Neural cell (in vitro differentiated cells): ENCODE data around the gene IL5RA. TPM values are rescaled to one million over a fixed set of nuclear protein-coding genes. Genes with fewer than 3 reads are reported as not detected.

ENCODE experiments used
- H2AFZ ChIP-seq: fragments of 200-600, 300-800 bp; sonication (generic), shearing (Covaris generic); 2 replicates; pipeline ENCODE4 v1.6.0; 2014; ENCODE audit warnings: low read depth, mild to moderate bottlenecking, antibody characterized with exemption, low read length, moderate library complexity
- H3F3A ChIP-seq: fragments of 200-600 bp; shearing (Covaris generic); 2 replicates; pipeline ENCODE4 v1.6.1; 2016; ENCODE audit warnings: mild to moderate bottlenecking, moderate library complexity, mixed read lengths, antibody characterized with exemption, low read length; ENCODE audit not compliant: insufficient read depth, poor library complexity, severe bottlenecking
- H3K27ac ChIP-seq: fragments of 200-600, 300-800 bp; sonication (generic), shearing (Covaris generic); 2 replicates; pipeline ENCODE4 v1.5.1; 2014; ENCODE audit warnings: mild to moderate bottlenecking, low read length, moderate library complexity
- H3K27me3 ChIP-seq: fragments of 300-800, 200-600 bp; sonication (generic), shearing (Covaris generic); 2 replicates; pipeline ENCODE4 v1.6.0; 2014; ENCODE audit warnings: mild to moderate bottlenecking, low read depth, low read length, moderate library complexity; ENCODE audit not compliant: insufficient read depth
- H3K36me3 ChIP-seq: fragments of 300-800, 200-600 bp; sonication (generic), shearing (Covaris generic); 2 replicates; pipeline ENCODE4 v1.5.1; 2014; ENCODE audit warnings: mild to moderate bottlenecking, antibody characterized with exemption, low read length, moderate library complexity; ENCODE audit not compliant: insufficient read depth
- H3K4me2 ChIP-seq: fragments of 300-800, 200-600 bp; sonication (generic), shearing (Covaris generic); 2 replicates; pipeline ENCODE4 v1.6.0; 2014; ENCODE audit warnings: mild to moderate bottlenecking, low read length
- H3K4me3 ChIP-seq: fragments of 300-800, 200-600 bp; sonication (generic), shearing (Covaris generic); 2 replicates; pipeline ENCODE4 v1.5.1; 2014; ENCODE audit warnings: mild to moderate bottlenecking, low read length, moderate library complexity
- H3K79me2 ChIP-seq: fragments of 200-600 bp; shearing (Covaris generic); replicated peaks from 2 replicates; pipeline ENCODE4 v1.6.0; 2014; ENCODE audit warnings: mild to moderate bottlenecking, low read length, moderate library complexity; ENCODE audit not compliant: insufficient read depth
- H3K9ac ChIP-seq: fragments of 300-800, 200-600 bp; sonication (generic), shearing (Covaris generic); 2 replicates; pipeline ENCODE4 v1.6.1; 2016; ENCODE audit warnings: mild to moderate bottlenecking, low read length, mixed read lengths
- H3K9me2 ChIP-seq: fragments of 200-600 bp; shearing (Covaris generic); 2 replicates; pipeline ENCODE4 v1.6.1; 2016; ENCODE audit warnings: mild to moderate bottlenecking, low read length, mixed read lengths; ENCODE audit not compliant: insufficient read depth
- H3K9me3 ChIP-seq: fragments of 200-600, 300-800 bp; sonication (generic), shearing (Covaris generic); 2 replicates; pipeline ENCODE4 v1.6.1; 2016; ENCODE audit warnings: mild to moderate bottlenecking, mixed run types, low read length, moderate library complexity, mixed read lengths
- H4K20me1 ChIP-seq: fragments of 200-600 bp; shearing (Covaris generic); 2 replicates; pipeline ENCODE4 v1.6.1; 2016; ENCODE audit warnings: mild to moderate bottlenecking, mixed run types; ENCODE audit not compliant: insufficient read depth
- CTCF ChIP-seq: fragments of 450-650 bp; IDR thresholded peaks from 2 replicates; pipeline ENCODE4 v1.5.1; 2014; ENCODE audit warnings: antibody characterized with exemption, mild to moderate bottlenecking, moderate library complexity; ENCODE audit not compliant: poor library complexity, severe bottlenecking
- EP300 ChIP-seq: fragments of 450-650 bp; conservative IDR thresholded peaks from 2 replicates; pipeline ENCODE4 v1.6.1; 2014; ENCODE audit warnings: antibody characterized with exemption, mild to moderate bottlenecking, moderate library complexity; ENCODE audit not compliant: poor library complexity, severe bottlenecking
- EZH2 ChIP-seq: fragments of 200-600, 300-800 bp; shearing (Covaris generic), sonication (generic); IDR thresholded peaks from 2 replicates; pipeline ENCODE4 v1.6.1; 2014; ENCODE audit warnings: antibody characterized with exemption, low read length, borderline replicate concordance, mild to moderate bottlenecking; ENCODE audit not compliant: insufficient read depth, poor library complexity, severe bottlenecking
- MXI1 ChIP-seq: fragments of 450-650 bp; conservative IDR thresholded peaks from 2 replicates; pipeline ENCODE4 v1.6.1; 2014; ENCODE audit warnings: antibody characterized with exemption, mild to moderate bottlenecking; ENCODE audit not compliant: poor library complexity, severe bottlenecking
- POLR2AphosphoS5 ChIP-seq: IDR thresholded peaks from 2 replicates; pipeline ENCODE4 v1.6.1; 2012
- RAD21 ChIP-seq: fragments of 450-650 bp; conservative IDR thresholded peaks from 2 replicates; pipeline ENCODE4 v1.6.1; 2014; ENCODE audit warnings: antibody characterized with exemption, mild to moderate bottlenecking, moderate library complexity
- REST ChIP-seq: IDR thresholded peaks from 2 replicates; pipeline ENCODE4 v1.6.1; 2012; ENCODE audit warnings: borderline replicate concordance
- SMC3 ChIP-seq: fragments of 450-650 bp; conservative IDR thresholded peaks from 2 replicates; pipeline ENCODE4 v1.6.1; 2014; ENCODE audit warnings: antibody characterized with exemption, mild to moderate bottlenecking, moderate library complexity; ENCODE audit not compliant: poor library complexity
- TAF1 ChIP-seq: IDR thresholded peaks from 2 replicates; pipeline ENCODE4 v1.6.1; 2012; ENCODE audit warnings: low read depth
- polyA plus RNA-seq: library from polyadenylated mRNA; depleted of rRNA; stranded (reverse); fragments of >200 nt; gene quantifications from 2 replicates; pipeline ENCODE4 v1.2.3, GENCODE V29; 2014

IL5RA gene
- polyA plus RNA-seq, 1 donor from 2014 or later, result 0.10 TPM

- no peak overlapping the region for H3K27ac ChIP-seq
- no peak overlapping the region for H3K4me3 ChIP-seq
- no peaks in the 10 kb centered on the region for H3K9me3 ChIP-seq
- H3K9me2 ChIP-seq, result no peaks in the 10 kb centered on the region
- no peaks in the 10 kb centered on the region for H3K27me3 ChIP-seq
- no peaks in the 10 kb centered on the region for H4K20me1 ChIP-seq
- H3K4me2 ChIP-seq, result no peak overlapping the region
- H3F3A ChIP-seq, result no peaks in the 10 kb centered on the region
- H3K9ac ChIP-seq, result no peak overlapping the region
- H2AFZ ChIP-seq, result no peak overlapping the region
- TF ChIP-seq POLR2AphosphoS5 (no peak), TAF1 (no peak), SMC3 (no peak)
- H3K79me2 ChIP-seq, result no peaks in the 10 kb centered on the region
- H3K36me3 ChIP-seq, result no peaks in the 10 kb centered on the region
Measured at GRCh38 chr3:3074551-3075257, 35.5 kb downstream of the IL5RA start.

- H2AFZ ChIP-seq, result no peak overlapping the region
- no peak for TF ChIP-seq MXI1
- TF ChIP-seq TAF1, result no peak
- TF ChIP-seq CTCF, result no peak
- no peaks in the 10 kb centered on the region for H3K9me3 ChIP-seq
Measured at GRCh38 chr3:3071136-3071535, 39.0 kb downstream of the IL5RA start.

GRCh38 chr3:3069723-3070122, 40.5 kb downstream of the IL5RA start:
- H3K4me3 ChIP-seq, result no peak overlapping the region
- no peaks in the 10 kb centered on the region for H3K36me3 ChIP-seq
- no peaks in the 10 kb centered on the region for H4K20me1 ChIP-seq
- no peaks in the 10 kb centered on the region for H3K9me2 ChIP-seq
- no peaks in the 10 kb centered on the region for H3K27me3 ChIP-seq
- H2AFZ ChIP-seq, result no peak overlapping the region
- no peak overlapping the region for H3K4me2 ChIP-seq
- H3K9ac ChIP-seq, result no peak overlapping the region
- no peak overlapping the region for H3K27ac ChIP-seq
- H3K79me2 ChIP-seq, result no peaks in the 10 kb centered on the region
- no peaks in the 10 kb centered on the region for H3K9me3 ChIP-seq
- no peaks in the 10 kb centered on the region for H3F3A ChIP-seq
- no peak for TF ChIP-seq SMC3
- TF ChIP-seq TAF1, result no peak
- TF ChIP-seq RAD21, result no peak
- TF ChIP-seq MXI1, result no peak
- no peak for TF ChIP-seq POLR2AphosphoS5
- no peak for TF ChIP-seq REST
- no peak for TF ChIP-seq CTCF
- no peak for TF ChIP-seq EZH2
- TF ChIP-seq EP300, result no peak

More at GRCh38 chr3:3071136-3071535, 39.0 kb downstream of the IL5RA start:
- H3K27ac ChIP-seq, result no peak overlapping the region
- H3K4me3 ChIP-seq, result no peak overlapping the region
- no peaks in the 10 kb centered on the region for H3K36me3 ChIP-seq
- H3K9me2 ChIP-seq, result no peaks in the 10 kb centered on the region
- no peak overlapping the region for H3K4me2 ChIP-seq
- no peaks in the 10 kb centered on the region for H3F3A ChIP-seq
- H3K9ac ChIP-seq, result no peak overlapping the region
- no peaks in the 10 kb centered on the region for H3K79me2 ChIP-seq
- H4K20me1 ChIP-seq, result no peaks in the 10 kb centered on the region
- no peaks in the 10 kb centered on the region for H3K27me3 ChIP-seq
